MCF 10A (cell line): ENCODE data around the gene ARL8B. TPM values are rescaled to one million over a fixed set of nuclear protein-coding genes. Genes with fewer than 3 reads are reported as not detected.
A peak's percentile ranks its signal among the peaks of the same experiment; 100 is the strongest.

ENCODE experiments used
- BruUV-seq: library from RNA; stranded (reverse); fragments of 400-500 nt; replicated peaks from 2 replicates; lab custom pipeline; 2021; lab: Mats Ljungman, UMichigan
- CTCF ChIA-PET: fragments of 300-600 bp; sonication (Branson Sonifier 250); formaldehyde crosslinking; extraction: SDS; loops from one replicate; lab custom pipeline; 2021; ENCODE audit warnings: antibody characterized with exemption, inconsistent platforms; lab: Yijun Ruan, JAX
- POLR2A ChIA-PET: fragments of 300-600, 350-650 bp; sonication (Branson Sonifier 250); formaldehyde crosslinking; extraction: SDS; loops from one replicate; lab custom pipeline; 2020; ENCODE audit warnings: antibody characterized with exemption, inconsistent platforms; lab: Yijun Ruan, JAX
- DNase-seq: peaks from one replicate; pipeline ENCODE4 v3.0.0-alpha.2; 2018; ENCODE audit not compliant: unreplicated experiment
- H3K27ac Mint-ChIP-seq: one replicate; pipeline ENCODE4 v1.8.0; 2022; ENCODE audit warnings: mild to moderate bottlenecking, low read depth, mixed read lengths; ENCODE audit not compliant: unreplicated experiment
- H3K27me3 Mint-ChIP-seq: one replicate; pipeline ENCODE4 v1.8.0; 2022; ENCODE audit warnings: mixed read lengths; ENCODE audit not compliant: insufficient read depth, unreplicated experiment
- H3K36me3 Mint-ChIP-seq: one replicate; pipeline ENCODE4 v1.8.0; 2022; ENCODE audit warnings: mild to moderate bottlenecking, moderate library complexity, mixed read lengths; ENCODE audit not compliant: insufficient read depth, unreplicated experiment
- H3K4me1 Mint-ChIP-seq: one replicate; pipeline ENCODE4 v1.8.0; 2022; ENCODE audit warnings: mixed read lengths; ENCODE audit not compliant: insufficient read depth, unreplicated experiment
- H3K4me3 Mint-ChIP-seq: one replicate; pipeline ENCODE4 v1.8.0; 2022; ENCODE audit warnings: mild to moderate bottlenecking, moderate library complexity, mixed read lengths; ENCODE audit not compliant: unreplicated experiment
- H3K9me3 Mint-ChIP-seq: one replicate; pipeline ENCODE4 v1.8.0; 2022; ENCODE audit warnings: mixed read lengths; ENCODE audit not compliant: unreplicated experiment
- intact Hi-C: fragments of 100-400 bp; cut with micrococcal nuclease; formaldehyde crosslinking; loops from 2 replicates; pipeline ENCODE4 v1.14.1; 2022
- total RNA-seq: library from RNA; stranded (reverse); gene quantifications from 2 replicates; pipeline ENCODE4 v1.2.3, GENCODE V29; 2022
- TF ChIP-seq, protein P1 (sequence below): fragments of 200-600 bp; IDR thresholded peaks from one replicate; pipeline ENCODE4 v1.8.0; 2022; ENCODE audit warnings: antibody characterized with exemption, mild to moderate bottlenecking; ENCODE audit not compliant: unreplicated experiment

Gene ARL8B
- total RNA-seq, 1 experiment from 2014 or later = 53.6 TPM

DNA sequence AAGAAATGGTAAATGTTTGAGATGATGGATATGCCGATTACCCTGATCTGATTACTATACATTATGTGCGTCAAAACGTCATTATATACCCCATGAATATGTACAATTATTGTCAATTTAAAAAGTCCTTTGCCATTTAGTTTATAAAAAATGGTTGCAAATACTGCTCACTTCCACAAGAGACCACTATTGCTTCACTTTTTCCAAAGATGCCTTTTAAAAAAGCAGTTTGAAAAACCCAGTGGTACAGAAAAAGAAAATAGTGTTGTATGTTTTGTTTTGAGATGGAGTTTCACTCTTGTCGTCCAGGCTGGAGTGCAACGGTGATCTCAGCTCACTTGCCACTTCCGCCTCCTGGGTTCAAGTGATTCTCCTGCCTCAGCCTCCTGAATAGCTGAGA, 104.7 kb downstream of the ARL8B start:
- Mint-ChIP-seq H3K36me3 (no peaks in the 10 kb centered on the region), H3K9me3 (no peaks in the 10 kb centered on the region), H3K4me1 (no peaks in the 10 kb centered on the region), H3K4me3 (no peak overlapping the region), H3K27me3 (no peaks in the 10 kb centered on the region), H3K27ac (no peak overlapping the region)
- ChIA-PET POLR2A (interaction anchor here (1.6 kb wide), 1 partner anchor 40 kb away, joined by 3 read pairs; no protein-coding TSS in a partner anchor), CTCF (interaction anchor here (0.5 to 0.7 kb wide), 4 partner anchors 10 to 1167 kb away, joined by 3 to 4 read pairs (median 3); no protein-coding TSS in a partner anchor)
- BruUV-seq = no TSS peak
- intact Hi-C loops = loop anchor here (10.0 kb wide), 1 partner anchor 1568 kb away; no protein-coding TSS in a partner anchor
- TF ChIP-seq, protein P1, sequence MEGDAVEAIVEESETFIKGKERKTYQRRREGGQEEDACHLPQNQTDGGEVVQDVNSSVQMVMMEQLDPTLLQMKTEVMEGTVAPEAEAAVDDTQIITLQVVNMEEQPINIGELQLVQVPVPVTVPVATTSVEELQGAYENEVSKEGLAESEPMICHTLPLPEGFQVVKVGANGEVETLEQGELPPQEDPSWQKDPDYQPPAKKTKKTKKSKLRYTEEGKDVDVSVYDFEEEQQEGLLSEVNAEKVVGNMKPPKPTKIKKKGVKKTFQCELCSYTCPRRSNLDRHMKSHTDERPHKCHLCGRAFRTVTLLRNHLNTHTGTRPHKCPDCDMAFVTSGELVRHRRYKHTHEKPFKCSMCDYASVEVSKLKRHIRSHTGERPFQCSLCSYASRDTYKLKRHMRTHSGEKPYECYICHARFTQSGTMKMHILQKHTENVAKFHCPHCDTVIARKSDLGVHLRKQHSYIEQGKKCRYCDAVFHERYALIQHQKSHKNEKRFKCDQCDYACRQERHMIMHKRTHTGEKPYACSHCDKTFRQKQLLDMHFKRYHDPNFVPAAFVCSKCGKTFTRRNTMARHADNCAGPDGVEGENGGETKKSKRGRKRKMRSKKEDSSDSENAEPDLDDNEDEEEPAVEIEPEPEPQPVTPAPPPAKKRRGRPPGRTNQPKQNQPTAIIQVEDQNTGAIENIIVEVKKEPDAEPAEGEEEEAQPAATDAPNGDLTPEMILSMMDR = no peak
- peak; percentile 13 for DNase-seq

DNA sequence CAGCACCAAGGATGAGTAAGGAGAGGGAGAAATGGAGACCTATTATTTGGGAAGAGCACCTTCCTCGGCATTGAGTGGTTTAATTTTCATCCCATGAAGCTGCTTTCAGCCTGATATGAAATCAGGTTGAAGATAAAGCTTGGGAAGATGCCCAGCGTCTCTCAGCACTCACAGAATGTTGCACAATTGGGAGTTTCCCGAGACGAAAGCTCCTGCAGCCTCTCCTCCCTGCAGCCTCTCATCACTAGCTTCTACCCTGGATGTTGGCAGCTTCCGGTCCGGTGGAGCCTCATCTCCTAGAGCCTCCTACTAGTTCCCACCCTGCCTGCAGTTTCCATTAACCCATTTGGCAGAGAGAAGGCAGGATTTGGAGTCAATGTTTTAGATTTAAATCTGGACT, 105.7 kb downstream of the ARL8B start:
- intact Hi-C loops = loop anchor here (10.0 kb wide), 1 partner anchor 1567 kb away; no protein-coding TSS in a partner anchor
- no peaks in the 10 kb centered on the region for H3K9me3 Mint-ChIP-seq

DNA sequence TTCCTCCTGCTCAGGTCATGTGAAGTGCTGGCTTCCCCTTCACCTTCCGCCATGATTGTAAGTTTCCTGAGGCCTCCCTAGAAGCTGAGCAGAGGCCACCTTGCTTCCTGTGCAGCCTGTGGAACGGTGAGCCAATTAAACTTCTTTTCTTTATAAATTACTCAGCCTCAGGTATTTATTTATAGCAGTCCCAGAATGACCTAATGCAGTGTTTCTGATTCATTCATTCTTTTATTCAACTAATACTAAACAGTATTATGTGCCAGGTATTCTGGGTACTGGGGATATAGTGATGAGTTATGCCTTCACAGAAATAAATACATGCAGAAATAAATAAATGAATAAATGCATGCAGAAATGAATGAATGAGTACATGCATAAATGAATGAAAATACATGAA, 107.3 kb downstream of the ARL8B start:
- CTCF ChIA-PET = interaction anchor here (1.1 kb wide), 1 partner anchor 8 kb away, joined by 3 read pairs; no protein-coding TSS in a partner anchor
- Mint-ChIP-seq H3K9me3 (no peaks in the 10 kb centered on the region), H3K4me3 (no peak overlapping the region), H3K36me3 (no peaks in the 10 kb centered on the region), H3K27ac (no peak overlapping the region), H3K27me3 (no peaks in the 10 kb centered on the region), H3K4me1 (no peaks in the 10 kb centered on the region)
- intact Hi-C loops = loop anchor here (10.0 kb wide), 1 partner anchor 1565 kb away; no protein-coding TSS in a partner anchor
- no TSS peak for BruUV-seq
- POLR2A ChIA-PET = no interaction called here
- no peak for DNase-seq
- TF ChIP-seq, protein P1 = no peak

More for the DNA sequence above, 105.7 kb downstream of the ARL8B start:
- ChIA-PET CTCF (interaction anchor here (0.6 to 0.8 kb wide), 3 partner anchors 21 to 572 kb away, joined by 3 to 4 read pairs (median 3); no protein-coding TSS in a partner anchor), POLR2A (interaction anchor here (0.7 to 1.6 kb wide), 3 partner anchors 32 to 156 kb away, joined by 3 read pairs; no protein-coding TSS in a partner anchor)
- Mint-ChIP-seq H3K27me3 (no peaks in the 10 kb centered on the region), H3K4me3 (no peak overlapping the region), H3K4me1 (no peaks in the 10 kb centered on the region), H3K27ac (no peak overlapping the region), H3K36me3 (no peaks in the 10 kb centered on the region)
- BruUV-seq = no TSS peak
- DNase-seq = peak; percentile 13
- TF ChIP-seq, protein P1 = no peak

Other genes with a start within 250 kb of the ARL8B start
- gene BHLHE40, start 142.9 kb upstream of the ARL8B start, total RNA-seq = 16.8 and 27.9 TPM in 2 replicates
- 114 and 157 TPM in 2 replicates for gene EDEM1, start 65.4 kb downstream of the ARL8B start, total RNA-seq